ENCODE measurements around the gene CPA5.

GRCh38 chr7:130353196-130353595 is 8.6 kb downstream of the CPA5 start:
- TF ChIP-seq ZNF384 (IDR thresholded peaks at IDR 0.05) (no peak), TARDBP (IDR thresholded peaks at IDR 0.05) (no peak), FOXK2 (IDR thresholded peaks at IDR 0.05) (no peak), SP1 (IDR thresholded peaks at IDR 0.05) (no peak), CTBP1 (IDR thresholded peaks at IDR 0.05; ENCODE audit: borderline replicate concordance) (no peak), HDGF (IDR thresholded peaks at IDR 0.05; ENCODE audit: borderline replicate concordance) (no peak), FOXA1 (IDR thresholded peaks at IDR 0.05) (no peak), FOXM1 (IDR thresholded peaks at IDR 0.05; ENCODE audit: borderline replicate concordance) (no peak)

All from HEK293T (cell line).